PC-3 (cell line): ENCODE data around the gene AP5Z1.

Source experiments
- EZH2 ChIP-seq: fragments of 300-600 bp; sonication (generic); IDR thresholded peaks from one replicate; pipeline ENCODE4 v1.6.1; 2017; ENCODE audit warnings: antibody characterized with exemption, mild to moderate bottlenecking, low read length; ENCODE audit not compliant: unreplicated experiment
- EZH2phosphoT487 ChIP-seq: fragments of 300-600 bp; sonication (generic); IDR thresholded peaks from 2 replicates; pipeline ENCODE4 v1.6.1; 2018; ENCODE audit warnings: mild to moderate bottlenecking, antibody characterized with exemption, low read length, borderline replicate concordance
- TF ChIP-seq, protein P1 (sequence below): fragments of 300-600 bp; sonication (generic); conservative IDR thresholded peaks from 2 replicates; pipeline ENCODE4 v1.5.1; 2017; ENCODE audit warnings: antibody characterized with exemption, low read depth, mild to moderate bottlenecking, low read length

DNA sequence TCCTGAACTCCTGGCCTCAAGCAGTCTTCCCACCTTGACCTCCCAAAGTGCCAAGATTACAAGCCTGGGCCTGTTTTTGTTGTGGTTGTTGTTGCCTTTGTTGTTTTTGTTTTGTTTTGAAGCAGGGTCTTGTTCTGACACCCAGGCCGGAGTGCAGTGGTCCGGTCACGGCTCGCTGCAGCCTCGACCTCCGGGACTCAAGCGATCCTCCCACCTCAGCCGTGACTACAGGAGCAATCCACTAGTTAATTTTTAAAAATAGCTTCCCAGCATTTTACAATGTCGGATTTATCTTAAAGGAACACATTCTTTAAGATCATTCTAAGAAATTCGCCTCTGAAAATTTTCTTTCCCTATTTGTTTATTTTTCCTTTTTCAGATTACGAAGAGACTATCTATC, 27.7 kb upstream of the AP5Z1 start:
- TF ChIP-seq, protein P1, sequence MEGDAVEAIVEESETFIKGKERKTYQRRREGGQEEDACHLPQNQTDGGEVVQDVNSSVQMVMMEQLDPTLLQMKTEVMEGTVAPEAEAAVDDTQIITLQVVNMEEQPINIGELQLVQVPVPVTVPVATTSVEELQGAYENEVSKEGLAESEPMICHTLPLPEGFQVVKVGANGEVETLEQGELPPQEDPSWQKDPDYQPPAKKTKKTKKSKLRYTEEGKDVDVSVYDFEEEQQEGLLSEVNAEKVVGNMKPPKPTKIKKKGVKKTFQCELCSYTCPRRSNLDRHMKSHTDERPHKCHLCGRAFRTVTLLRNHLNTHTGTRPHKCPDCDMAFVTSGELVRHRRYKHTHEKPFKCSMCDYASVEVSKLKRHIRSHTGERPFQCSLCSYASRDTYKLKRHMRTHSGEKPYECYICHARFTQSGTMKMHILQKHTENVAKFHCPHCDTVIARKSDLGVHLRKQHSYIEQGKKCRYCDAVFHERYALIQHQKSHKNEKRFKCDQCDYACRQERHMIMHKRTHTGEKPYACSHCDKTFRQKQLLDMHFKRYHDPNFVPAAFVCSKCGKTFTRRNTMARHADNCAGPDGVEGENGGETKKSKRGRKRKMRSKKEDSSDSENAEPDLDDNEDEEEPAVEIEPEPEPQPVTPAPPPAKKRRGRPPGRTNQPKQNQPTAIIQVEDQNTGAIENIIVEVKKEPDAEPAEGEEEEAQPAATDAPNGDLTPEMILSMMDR = no peak
- TF ChIP-seq EZH2 = no peak
- no peak for TF ChIP-seq EZH2phosphoT487
